ENCODE data around the gene HNRNPUL1. TPM values are rescaled to one million over a fixed set of nuclear protein-coding genes. Genes with fewer than 3 reads are reported as not detected.

Gene HNRNPUL1
- total RNA-seq, 1 experiment from 2014 or later, result 201 TPM

DNA sequence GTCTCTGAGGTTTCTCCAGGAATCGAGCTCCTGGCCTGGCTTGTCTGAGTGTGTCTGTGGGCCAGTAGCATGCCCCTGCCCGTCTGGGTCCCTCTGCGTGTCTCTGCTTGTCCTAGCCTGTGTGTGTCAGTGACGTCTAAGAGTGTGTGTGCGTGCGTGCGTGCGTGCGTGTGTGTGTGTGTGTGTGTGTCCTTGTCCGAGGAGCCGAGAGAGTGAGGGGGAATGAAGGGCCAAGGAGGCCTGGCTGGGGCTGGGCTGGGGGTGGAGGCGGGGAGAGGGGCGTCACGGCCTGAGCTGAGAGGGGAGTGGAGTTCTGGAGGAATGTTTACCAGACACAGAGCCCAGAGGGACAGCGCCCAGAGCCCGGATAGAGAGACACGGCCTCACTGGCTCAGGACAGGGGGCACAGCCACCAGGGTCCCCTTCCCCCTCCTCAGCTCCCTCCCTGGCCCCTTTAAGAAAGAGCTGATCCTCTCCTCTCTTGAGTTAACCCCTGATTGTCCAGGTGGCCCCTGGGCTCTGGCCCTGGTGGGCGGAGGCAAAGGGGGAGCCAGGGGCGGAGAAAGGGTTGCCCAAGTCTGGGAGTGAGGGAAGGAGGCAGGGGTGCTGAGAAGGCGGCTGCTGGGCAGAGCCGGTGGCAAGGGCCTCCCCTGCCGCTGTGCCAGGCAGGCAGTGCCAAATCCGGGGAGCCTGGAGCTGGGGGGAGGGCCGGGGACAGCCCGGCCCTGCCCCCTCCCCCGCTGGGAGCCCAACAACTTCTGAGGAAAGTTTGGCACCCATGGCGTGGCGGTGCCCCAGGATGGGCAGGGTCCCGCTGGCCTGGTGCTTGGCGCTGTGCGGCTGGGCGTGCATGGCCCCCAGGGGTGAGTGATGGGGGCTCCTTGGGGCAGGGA is 45.3 kb upstream of the HNRNPUL1 start, which contains the start of gene AXL:
AXL (plus strand) TSS at position 609 of the 893 bp plus-strand sequence; CDS start at position 779, 170 bp downstream.
- ChIA-PET POLR2A (interaction anchor here (1.1 to 2.0 kb wide), 3 partner anchors 10 to 45 kb away, joined by 3 to 14 read pairs (median 6); partner anchors contain the start of gene HNRNPUL1), CTCF (interaction anchor here (0.7 kb wide), 2 partner anchors 15 to 516 kb away, joined by 3 to 4 read pairs; no protein-coding TSS in a partner anchor), RAD21 (ENCODE audit: low non-redundant PET in 1 of 2, low total read pairs in 2 of 2, uncharacterized antibody in 2 of 2, unreplicated experiment in 2 of 2) (interaction anchor here in 1 of 2 experiments (0.6 to 0.9 kb wide), 2 partner anchors 43 to 97 kb away, joined by 3 to 7 read pairs; no protein-coding TSS in a partner anchor)
- no peak within 1 kb of the TSS for H2AFZ ChIP-seq (ENCODE audit: low read depth, low read length, poor library complexity, severe bottlenecking)
- no TSS peak for BruUV-seq (replicated peaks)
- H3K9ac ChIP-seq (ENCODE audit: low read length), result peak within 1 kb of the TSS; percentile 89
- peak within 1 kb of the TSS; percentile 86 for H3K27ac ChIP-seq (ENCODE audit: low read depth, low read length)
- ATAC-seq (peak; percentile 72), DNase-seq (ENCODE audit: low read depth, low spot score) (peak; percentile 38)
- no peaks in the 10 kb centered on the region for H3K9me3 ChIP-seq (ENCODE audit: control insufficient read depth in 1 of 2, insufficient read depth in 1 of 2, low read depth in 1 of 2, low read length in 2 of 2)
- H3K27me3 ChIP-seq (ENCODE audit: insufficient read depth, low read length), result no peaks in the 10 kb centered on the region
- no peaks in the 10 kb centered on the region for H4K20me1 ChIP-seq (ENCODE audit: insufficient read depth)
- peak within 1 kb of the TSS; percentile 98 for H3K4me2 ChIP-seq (ENCODE audit: low read length)
- H3K9me2 ChIP-seq (ENCODE audit: insufficient read depth), result no peaks in the 10 kb centered on the region
- peak within 1 kb of the TSS; percentile 64 to 93 for H3K4me3 ChIP-seq (replicated peaks in 1 of 2; ENCODE audit: low read depth in 1 of 2, low read length in 2 of 2)
- intact Hi-C loops (cut with micrococcal nuclease), result no loop called here
- H3K79me2 ChIP-seq (ENCODE audit: insufficient read depth, low read length), result peaks cover 41% of the 10 kb centered on the region
- H3K4me1 ChIP-seq (ENCODE audit: control insufficient read depth in 1 of 2, insufficient read depth in 2 of 2, low read length in 2 of 2), result peaks cover 28 to 71% of the 10 kb centered on the region in 2 experiments
- H3K36me3 ChIP-seq (ENCODE audit: control insufficient read depth in 1 of 2, insufficient read depth in 2 of 2, low read length in 2 of 2), result peaks cover 0 to 10% of the 10 kb centered on the region in 2 experiments; a peak in 1 of 4 replicates
- no peak for TF ChIP-seq ELF1 (IDR thresholded peaks at IDR 0.05; ENCODE audit: borderline replicate concordance, low read depth)
- TF ChIP-seq EGR1 (IDR thresholded peaks at IDR 0.05; ENCODE audit: low read depth), result peak; percentile 34; the same call in 1 of the 2 replicates
- peak; percentile 30; the same call in 1 of the 2 replicates for TF ChIP-seq SIN3A (IDR thresholded peaks at IDR 0.05; ENCODE audit: low read depth)
- no peak for TF ChIP-seq FOSL1 (IDR thresholded peaks at IDR 0.05; ENCODE audit: low read depth)
- peak; percentile 77 for TF ChIP-seq POLR2AphosphoS5 (IDR thresholded peaks at IDR 0.05; ENCODE audit: low read depth, low read length)
- TF ChIP-seq ZNF274 (IDR thresholded peaks at IDR 0.05; ENCODE audit: low read depth, low read length), result no peak
- peak; percentile 12 for TF ChIP-seq TCF7L2 (IDR thresholded peaks at IDR 0.05; ENCODE audit: borderline replicate concordance, extremely low read depth, insufficient read depth, insufficient read length)
- TF ChIP-seq, protein P1, sequence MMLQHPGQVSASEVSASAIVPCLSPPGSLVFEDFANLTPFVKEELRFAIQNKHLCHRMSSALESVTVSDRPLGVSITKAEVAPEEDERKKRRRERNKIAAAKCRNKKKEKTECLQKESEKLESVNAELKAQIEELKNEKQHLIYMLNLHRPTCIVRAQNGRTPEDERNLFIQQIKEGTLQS (IDR thresholded peaks at IDR 0.05), result no peak
- TF ChIP-seq SP1 (IDR thresholded peaks at IDR 0.05; ENCODE audit: low read depth), result peak; percentile 81
- TF ChIP-seq SRF (IDR thresholded peaks at IDR 0.05; ENCODE audit: low read depth), result no peak
- TF ChIP-seq EZH2 (IDR thresholded peaks at IDR 0.05), result no peak
- peak; percentile 29; the same call in 1 of the 2 replicates for TF ChIP-seq CBX3 (IDR thresholded peaks at IDR 0.05; ENCODE audit: low read depth)
- no peak for TF ChIP-seq RAD21 (IDR thresholded peaks at IDR 0.05; ENCODE audit: low read depth)
- no peak for TF ChIP-seq EZH2phosphoT487 (IDR thresholded peaks at IDR 0.05; ENCODE audit: borderline replicate concordance)
- TF ChIP-seq, protein P2, sequence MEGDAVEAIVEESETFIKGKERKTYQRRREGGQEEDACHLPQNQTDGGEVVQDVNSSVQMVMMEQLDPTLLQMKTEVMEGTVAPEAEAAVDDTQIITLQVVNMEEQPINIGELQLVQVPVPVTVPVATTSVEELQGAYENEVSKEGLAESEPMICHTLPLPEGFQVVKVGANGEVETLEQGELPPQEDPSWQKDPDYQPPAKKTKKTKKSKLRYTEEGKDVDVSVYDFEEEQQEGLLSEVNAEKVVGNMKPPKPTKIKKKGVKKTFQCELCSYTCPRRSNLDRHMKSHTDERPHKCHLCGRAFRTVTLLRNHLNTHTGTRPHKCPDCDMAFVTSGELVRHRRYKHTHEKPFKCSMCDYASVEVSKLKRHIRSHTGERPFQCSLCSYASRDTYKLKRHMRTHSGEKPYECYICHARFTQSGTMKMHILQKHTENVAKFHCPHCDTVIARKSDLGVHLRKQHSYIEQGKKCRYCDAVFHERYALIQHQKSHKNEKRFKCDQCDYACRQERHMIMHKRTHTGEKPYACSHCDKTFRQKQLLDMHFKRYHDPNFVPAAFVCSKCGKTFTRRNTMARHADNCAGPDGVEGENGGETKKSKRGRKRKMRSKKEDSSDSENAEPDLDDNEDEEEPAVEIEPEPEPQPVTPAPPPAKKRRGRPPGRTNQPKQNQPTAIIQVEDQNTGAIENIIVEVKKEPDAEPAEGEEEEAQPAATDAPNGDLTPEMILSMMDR (IDR thresholded peaks at IDR 0.05 in 2 of 3, conservative IDR thresholded peaks at IDR 0.05 in 1 of 3; ENCODE audit: borderline replicate concordance in 1 of 3, insufficient read depth in 1 of 3, low read depth in 2 of 3, low read length in 2 of 3), result no peak
- TF ChIP-seq YY1 (IDR thresholded peaks at IDR 0.05; ENCODE audit: extremely low read depth, insufficient replicate concordance, low read depth, low read length), result no peak
- TF ChIP-seq ZFX (IDR thresholded peaks at IDR 0.05), result peak; percentile 16; the same call in 1 of the 2 replicates
- TF ChIP-seq CEBPB (IDR thresholded peaks at IDR 0.05; ENCODE audit: low read depth), result no peak
- TF ChIP-seq, protein P3, sequence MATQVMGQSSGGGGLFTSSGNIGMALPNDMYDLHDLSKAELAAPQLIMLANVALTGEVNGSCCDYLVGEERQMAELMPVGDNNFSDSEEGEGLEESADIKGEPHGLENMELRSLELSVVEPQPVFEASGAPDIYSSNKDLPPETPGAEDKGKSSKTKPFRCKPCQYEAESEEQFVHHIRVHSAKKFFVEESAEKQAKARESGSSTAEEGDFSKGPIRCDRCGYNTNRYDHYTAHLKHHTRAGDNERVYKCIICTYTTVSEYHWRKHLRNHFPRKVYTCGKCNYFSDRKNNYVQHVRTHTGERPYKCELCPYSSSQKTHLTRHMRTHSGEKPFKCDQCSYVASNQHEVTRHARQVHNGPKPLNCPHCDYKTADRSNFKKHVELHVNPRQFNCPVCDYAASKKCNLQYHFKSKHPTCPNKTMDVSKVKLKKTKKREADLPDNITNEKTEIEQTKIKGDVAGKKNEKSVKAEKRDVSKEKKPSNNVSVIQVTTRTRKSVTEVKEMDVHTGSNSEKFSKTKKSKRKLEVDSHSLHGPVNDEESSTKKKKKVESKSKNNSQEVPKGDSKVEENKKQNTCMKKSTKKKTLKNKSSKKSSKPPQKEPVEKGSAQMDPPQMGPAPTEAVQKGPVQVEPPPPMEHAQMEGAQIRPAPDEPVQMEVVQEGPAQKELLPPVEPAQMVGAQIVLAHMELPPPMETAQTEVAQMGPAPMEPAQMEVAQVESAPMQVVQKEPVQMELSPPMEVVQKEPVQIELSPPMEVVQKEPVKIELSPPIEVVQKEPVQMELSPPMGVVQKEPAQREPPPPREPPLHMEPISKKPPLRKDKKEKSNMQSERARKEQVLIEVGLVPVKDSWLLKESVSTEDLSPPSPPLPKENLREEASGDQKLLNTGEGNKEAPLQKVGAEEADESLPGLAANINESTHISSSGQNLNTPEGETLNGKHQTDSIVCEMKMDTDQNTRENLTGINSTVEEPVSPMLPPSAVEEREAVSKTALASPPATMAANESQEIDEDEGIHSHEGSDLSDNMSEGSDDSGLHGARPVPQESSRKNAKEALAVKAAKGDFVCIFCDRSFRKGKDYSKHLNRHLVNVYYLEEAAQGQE (IDR thresholded peaks at IDR 0.05; ENCODE audit: low read depth), result no peak
- TF ChIP-seq, protein P4, sequence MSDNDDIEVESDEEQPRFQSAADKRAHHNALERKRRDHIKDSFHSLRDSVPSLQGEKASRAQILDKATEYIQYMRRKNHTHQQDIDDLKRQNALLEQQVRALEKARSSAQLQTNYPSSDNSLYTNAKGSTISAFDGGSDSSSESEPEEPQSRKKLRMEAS (IDR thresholded peaks at IDR 0.05), result peak; percentile 69; the same call in 1 of the 2 replicates
- no peak for TF ChIP-seq JUND (IDR thresholded peaks at IDR 0.05)

All from HCT116 (cell line).